ENCODE data around the gene FUT8.

Gene FUT8

GRCh38 chr14:65373671-65374039 lies 38.9 kb upstream of the FUT8 start:
- no peak for TF ChIP-seq CTCF (IDR thresholded peaks at IDR 0.05; ENCODE audit: insufficient read depth, low read depth, low read length, missing control alignments)
- H3K4me3 ChIP-seq (ENCODE audit: low read length): no peak overlapping the region
- peak; percentile 9 for DNase-seq (ENCODE audit: low read depth)

GRCh38 chr14:65377576-65377975 lies 35.0 kb upstream of the FUT8 start:
- H3K4me3 ChIP-seq (ENCODE audit: low read length): no peak overlapping the region
- no peak for TF ChIP-seq CTCF (IDR thresholded peaks at IDR 0.05; ENCODE audit: insufficient read depth, low read depth, low read length, missing control alignments)
- DNase-seq (ENCODE audit: low read depth): peak; percentile 12

GRCh38 chr14:65382586-65382985 lies 29.9 kb upstream of the FUT8 start:
- no peak for DNase-seq (ENCODE audit: low read depth)
- no peak for TF ChIP-seq CTCF (IDR thresholded peaks at IDR 0.05; ENCODE audit: insufficient read depth, low read depth, low read length, missing control alignments)
- no peak overlapping the region for H3K4me3 ChIP-seq (ENCODE audit: low read length)

GRCh38 chr14:65387171-65387570 lies 25.4 kb upstream of the FUT8 start:
- no peak overlapping the region for H3K4me3 ChIP-seq (ENCODE audit: low read length)
- no peak for DNase-seq (ENCODE audit: low read depth)
- no peak for TF ChIP-seq CTCF (IDR thresholded peaks at IDR 0.05; ENCODE audit: insufficient read depth, low read depth, low read length, missing control alignments)

- no peak overlapping the region for H3K4me3 ChIP-seq (ENCODE audit: low read length)
- no peak for TF ChIP-seq CTCF (IDR thresholded peaks at IDR 0.05; ENCODE audit: insufficient read depth, low read depth, low read length, missing control alignments)
- no peak for DNase-seq (ENCODE audit: low read depth)
Observed at GRCh38 chr14:65387628-65388027, 24.9 kb upstream of the FUT8 start.

- no peak overlapping the region for H3K4me3 ChIP-seq (ENCODE audit: low read length)
- DNase-seq (ENCODE audit: low read depth): peak; percentile 42
- no peak for TF ChIP-seq CTCF (IDR thresholded peaks at IDR 0.05; ENCODE audit: insufficient read depth, low read depth, low read length, missing control alignments)
Observed at GRCh38 chr14:65392296-65392695, 20.2 kb upstream of the FUT8 start.

- no peak for DNase-seq (ENCODE audit: low read depth)
- H3K4me3 ChIP-seq (ENCODE audit: low read length): no peak overlapping the region
- TF ChIP-seq CTCF (IDR thresholded peaks at IDR 0.05; ENCODE audit: insufficient read depth, low read depth, low read length, missing control alignments): no peak
Observed at GRCh38 chr14:65396082-65396910, 16.2 kb upstream of the FUT8 start.

Data from epithelial cell of esophagus (primary cell).